Measurements from ENCODE around the gene LRRC3B.

DNA sequence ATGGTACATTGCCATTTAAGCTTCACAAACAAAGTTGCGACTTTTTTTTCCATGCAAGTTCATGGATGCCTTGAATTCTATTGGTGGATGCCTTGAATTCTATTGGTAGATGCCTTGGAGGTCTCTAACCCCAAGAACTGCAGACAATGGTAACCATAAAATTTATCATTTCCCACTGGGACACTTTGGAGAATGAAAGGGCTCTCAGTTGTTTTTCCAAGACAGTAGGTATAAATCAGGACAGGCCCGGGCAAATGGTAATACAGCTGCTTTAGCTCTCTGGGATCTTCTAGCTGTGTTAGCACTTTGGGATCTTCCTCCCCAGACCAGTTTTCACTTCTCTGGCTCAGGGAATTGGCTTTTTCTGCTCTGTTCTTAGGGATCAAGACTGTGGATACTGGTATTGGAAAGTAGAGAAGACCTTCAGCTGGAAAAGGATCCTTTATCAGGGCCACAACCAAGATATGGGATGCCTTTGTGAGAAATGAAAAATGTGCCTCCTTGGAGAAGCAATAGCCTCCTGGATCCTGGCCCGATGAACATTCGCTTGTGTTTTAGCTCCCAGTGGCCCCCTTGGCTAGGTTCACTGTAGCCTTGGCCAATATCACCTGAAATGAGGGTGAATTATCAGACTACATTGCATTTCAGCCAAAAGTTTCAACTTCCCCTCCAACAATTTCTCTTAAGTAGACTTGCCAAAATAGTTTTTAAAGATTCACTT, 8.3 kb downstream of the LRRC3B start:
- no peak for TF ChIP-seq CTCF (IDR thresholded peaks at IDR 0.05)
- no peak for TF ChIP-seq EP300 (IDR thresholded peaks at IDR 0.05)
- TF ChIP-seq POLR2AphosphoS5 (IDR thresholded peaks at IDR 0.05), result no peak
- TF ChIP-seq POLR2A (IDR thresholded peaks at IDR 0.05), result no peak
